ENCODE data around the gene ZKSCAN7.
"Not testable (repeated sequence)": the region's sequence is repeated elsewhere in the genome, so short reads cannot be mapped to it uniquely, and the experiment has no call there.

The ZKSCAN7 gene

DNA sequence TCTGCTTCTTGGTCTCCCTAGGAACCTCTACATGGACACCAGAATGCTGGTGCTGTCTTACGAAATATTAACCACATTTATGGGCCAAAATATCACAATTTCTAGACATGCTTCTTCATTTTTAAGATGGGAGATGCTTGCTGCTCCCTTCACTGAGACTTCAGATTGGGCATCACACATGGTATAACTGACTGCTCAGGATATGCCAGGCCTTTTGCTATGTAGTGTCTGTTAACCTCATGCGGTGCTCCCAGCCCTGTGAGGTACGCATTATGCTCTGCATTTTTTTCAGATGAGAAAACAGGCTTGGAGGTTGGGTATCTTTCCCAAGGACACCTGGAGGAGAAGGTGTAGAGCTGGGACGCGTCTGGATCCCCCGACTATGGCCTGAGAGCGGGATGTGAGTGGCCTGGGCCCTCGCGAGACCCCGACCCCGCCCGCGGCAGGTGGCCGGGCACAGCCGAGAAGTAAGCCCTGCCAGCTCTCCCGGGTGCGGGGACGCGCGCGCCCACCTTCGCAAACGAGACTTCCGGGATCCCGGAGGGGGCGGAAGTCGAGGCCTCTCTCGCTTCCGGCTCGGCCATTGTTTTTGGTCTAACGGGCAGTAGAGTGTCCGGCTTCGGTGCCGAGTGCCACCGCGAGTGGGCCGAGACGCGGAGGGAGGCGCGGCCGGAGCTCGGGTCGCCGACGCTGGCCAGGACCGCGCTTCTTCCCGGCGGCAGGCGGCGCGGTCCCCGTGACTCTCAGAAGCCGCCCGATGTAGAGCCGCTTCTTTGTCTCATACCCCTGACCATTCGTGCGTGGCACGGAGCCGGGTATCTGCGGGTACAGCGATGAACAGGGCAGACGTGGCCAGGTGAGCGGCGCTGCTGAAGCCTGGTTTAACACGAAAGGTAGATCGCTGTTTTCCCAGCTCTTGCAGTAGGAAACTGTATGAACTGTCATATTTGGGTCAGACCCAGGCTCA lies at the start of gene ZKSCAN7:
Gene ZKSCAN7, plus strand, starts transcription at position 568 of the 967 bp plus-strand sequence. CDS start 1,855 bp downstream, outside the sequence.
- DNase-seq, result peak; percentile 68 to 74

DNA sequence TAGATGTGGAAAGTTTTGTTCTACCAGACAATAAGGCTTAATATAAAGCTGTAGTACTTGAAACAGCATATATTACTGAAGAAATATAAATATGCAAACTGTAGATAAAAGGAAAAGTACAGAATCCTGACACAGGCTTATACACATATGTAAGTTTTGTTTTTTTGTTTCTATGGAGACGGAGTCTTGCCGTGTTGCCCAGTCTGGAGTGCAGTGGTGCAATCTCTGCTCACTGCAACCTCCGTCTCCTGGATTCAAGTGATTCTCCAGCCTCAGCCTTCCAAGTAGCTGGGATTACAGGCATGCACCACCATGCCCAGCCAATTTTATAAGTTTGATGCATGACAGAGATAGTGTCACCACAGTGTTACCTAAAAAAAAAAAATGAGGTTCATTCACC lies 48.4 kb upstream of the ZKSCAN7 start:
- DNase-seq, result no peak

DNA sequence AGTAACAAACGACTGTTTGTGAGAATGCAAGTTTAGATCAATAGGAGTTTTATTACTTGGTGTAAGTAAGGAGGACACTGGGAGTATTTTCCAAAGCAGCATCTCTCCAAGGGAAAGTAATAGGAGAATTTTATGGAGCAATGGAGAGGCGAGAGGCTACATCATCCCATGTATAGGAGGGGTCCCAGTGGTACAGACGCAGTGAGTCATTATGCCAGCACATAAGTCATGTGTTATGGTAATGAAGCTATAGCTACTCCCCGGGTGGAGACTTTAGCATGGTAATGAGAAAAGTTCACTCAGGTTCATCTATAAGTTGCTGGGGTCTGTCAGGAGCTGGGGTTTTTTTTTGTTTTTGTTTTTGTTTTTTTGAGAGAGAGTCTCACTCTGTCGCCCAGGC lies 48.0 kb upstream of the ZKSCAN7 start:
- DNase-seq, result no peak

DNA sequence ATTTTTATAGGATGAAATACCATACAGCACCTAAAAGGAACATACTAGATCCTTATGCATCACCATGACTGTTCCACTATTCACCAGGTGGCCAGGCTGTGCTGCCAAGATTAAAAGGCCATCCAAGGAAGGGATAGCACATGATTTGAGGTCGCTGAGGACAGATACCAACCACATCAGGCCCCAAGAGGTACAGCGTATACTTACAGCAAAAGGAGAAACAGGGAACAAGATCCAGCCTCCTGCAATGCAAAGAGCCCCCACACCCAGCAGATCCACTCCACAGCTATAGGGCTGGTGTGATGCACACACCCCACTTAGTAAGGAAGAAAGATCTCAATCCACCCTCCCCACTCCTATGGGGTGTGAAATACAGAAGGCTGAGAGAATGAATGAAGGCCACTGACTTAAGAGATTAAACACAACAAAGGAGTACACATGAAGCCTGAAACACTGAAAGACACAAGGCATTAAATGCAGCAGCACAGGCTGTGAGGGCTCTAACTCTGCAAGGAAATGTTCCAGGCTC lies 45.5 kb upstream of the ZKSCAN7 start:
- peak; percentile 17 to 28 for DNase-seq

DNA sequence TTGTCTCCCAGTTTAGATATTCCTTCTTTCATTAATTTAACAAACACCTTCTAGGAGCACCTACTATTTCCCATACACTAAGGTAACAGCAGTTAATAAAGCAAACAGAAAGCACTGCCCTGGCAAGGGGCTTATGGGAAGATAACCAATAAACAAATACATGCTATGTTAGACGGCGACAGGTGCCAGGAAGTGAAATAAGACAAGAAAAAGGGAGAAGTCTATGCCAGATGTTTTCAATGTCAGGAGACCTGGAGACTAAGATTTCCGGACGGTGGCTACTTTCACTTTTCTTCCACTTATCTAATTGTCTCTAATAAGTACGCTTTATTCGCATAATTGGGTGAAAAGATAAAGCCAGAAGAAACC lies 45.0 kb upstream of the ZKSCAN7 start:
- DNase-seq, result peak in 1 of 2 experiments; percentile 18

DNA sequence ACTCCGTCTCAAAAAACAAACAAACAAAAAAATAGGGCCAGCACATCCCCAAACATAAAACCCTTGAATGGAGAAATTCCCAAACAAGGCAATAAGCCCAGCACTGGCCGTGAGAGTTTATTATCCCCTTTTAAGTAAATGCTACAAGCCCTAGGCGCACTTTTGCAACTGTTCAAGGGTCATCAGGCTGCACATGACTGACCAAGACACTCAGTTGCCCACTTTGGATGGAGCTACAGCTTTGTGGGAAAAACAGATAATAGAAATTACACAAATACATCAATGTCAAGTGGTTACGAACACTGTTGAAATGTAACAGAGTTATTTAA lies 43.8 kb upstream of the ZKSCAN7 start:
- peak in 1 of 2 experiments; percentile 18 for DNase-seq

DNA sequence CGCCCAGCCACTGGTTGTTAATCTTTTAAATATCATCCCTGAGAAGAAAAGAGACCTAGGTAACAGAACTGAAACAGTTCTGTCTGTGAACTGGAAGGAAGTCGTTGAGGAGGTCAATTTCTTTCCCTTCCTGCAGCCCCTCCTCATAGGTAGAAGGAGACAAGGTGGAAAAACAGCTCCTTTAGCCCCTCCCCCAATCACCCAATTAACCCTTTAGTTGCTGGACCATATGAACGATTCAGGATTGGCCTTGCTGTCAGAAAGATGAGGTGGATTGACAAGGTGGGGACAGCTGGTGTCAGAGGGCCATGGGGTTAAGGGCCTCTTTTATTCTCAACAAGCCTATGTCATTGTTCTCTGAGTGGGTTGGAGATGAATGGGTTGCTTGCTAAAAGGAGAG lies 41.5 kb upstream of the ZKSCAN7 start:
- DNase-seq, result no peak

DNA sequence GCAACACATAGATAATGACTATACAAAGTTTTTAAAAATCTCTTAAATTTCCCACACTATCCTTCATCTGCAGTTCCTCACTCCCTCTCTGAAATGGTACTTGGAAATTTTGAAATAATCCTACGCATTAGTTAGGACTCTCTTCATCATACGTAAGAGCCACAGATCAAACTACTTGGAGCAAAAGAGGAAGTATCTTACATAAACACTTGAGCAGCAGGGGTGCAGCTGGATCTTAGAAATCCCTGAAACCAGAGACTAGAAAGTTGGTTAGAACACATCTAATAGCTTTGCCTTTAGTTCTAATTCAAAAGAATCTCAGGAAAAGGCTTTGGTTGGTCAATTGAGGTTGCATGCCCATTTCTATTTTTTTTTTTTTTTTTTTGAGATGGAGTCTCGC lies 38.8 kb upstream of the ZKSCAN7 start:
- no peak for DNase-seq

DNA sequence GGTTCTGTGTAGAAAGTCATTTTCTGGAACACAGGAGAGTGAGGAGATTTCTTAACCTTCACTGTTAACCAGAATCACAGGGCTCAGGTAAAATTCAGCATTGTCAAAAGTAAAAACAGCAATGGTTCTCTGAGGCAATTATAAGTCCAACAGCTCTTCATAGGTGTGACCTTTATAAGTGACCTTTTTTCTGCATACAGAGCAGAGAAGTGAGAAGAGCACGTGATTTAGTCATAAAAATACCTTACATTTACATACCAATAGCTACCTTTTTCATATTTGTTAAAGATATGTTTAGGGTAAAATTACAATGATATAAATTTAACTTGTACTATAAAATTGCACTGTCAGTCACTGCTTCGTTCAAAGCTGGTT lies 36.2 kb upstream of the ZKSCAN7 start:
- DNase-seq, result no peak

DNA sequence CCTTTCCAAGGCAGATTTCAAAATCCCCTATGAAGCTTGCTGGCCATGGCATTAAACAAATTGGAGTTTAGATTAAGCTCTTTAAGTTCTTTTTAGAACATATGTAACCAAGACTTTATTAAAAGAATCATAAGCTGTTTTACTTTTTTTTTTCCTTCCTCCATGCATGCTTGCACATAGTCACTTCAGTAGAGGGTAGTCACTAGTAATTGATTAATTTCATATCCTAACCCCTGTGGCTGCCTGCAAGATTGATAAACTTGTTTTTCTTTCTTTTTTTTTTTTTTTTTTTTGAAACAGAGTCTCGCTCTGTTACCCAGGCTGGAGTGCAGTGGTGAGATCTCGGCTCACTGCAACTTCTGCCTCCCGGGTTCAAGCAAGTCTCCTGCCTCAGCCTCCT lies 33.3 kb upstream of the ZKSCAN7 start:
- no peak for DNase-seq

DNA sequence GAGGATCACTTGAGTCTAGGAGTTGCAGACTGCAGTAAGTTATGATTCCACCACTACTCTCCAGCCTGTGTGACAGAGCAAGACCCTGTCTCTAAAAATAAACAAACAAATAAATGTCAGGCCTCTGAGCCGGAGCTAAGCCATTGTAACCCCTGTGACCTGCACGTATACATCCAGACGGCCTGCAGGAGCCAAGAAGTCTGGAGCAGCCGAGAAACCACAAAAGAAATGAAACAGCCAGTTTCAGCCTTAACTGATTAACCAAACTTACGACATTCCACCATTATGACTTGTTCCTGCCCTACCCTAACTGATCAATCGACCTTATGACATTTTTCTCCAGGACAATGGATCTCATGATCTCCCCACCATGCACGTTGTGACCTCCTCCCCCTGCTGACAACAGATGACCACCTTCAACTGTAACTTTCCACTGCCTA lies 32.5 kb upstream of the ZKSCAN7 start:
- DNase-seq, result no peak

DNA sequence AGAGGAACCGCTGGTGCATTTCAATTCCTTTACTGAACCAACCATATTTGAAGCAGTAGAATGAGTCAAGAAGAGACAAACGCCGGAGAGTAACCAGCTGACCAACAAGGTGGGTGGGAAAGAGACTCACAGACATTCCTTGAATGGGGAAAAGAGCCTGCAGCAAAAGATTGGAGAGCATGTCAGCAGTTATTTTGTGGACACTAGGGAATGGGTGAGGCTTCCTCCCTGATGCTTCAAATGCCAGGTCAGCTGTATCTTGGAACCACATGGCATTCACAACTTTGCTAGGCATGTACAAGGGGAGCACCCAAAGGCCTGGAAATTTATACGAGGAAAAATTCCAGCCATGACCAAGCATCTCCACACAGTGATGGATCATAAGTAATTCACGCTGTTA lies 29.9 kb upstream of the ZKSCAN7 start:
- DNase-seq, result no peak

DNA sequence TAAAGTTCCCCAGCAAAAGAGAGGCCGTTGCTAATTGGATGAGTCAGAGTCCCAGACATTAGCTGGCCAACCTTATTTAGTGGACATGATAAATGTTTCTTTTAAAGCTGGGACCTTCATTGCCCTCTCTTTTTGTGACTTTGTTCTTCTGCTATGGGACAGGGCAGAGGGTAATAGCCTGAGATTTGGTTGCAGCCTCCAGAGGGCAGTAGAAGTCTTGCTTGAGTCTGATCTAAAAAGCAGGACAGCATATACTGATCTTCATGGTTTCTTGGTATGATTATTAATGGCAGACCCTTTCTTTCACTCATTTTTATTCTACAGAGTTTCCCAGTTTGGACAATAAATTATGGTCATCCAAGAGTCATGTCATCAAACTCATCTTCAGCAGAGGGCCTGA lies 25.1 kb upstream of the ZKSCAN7 start:
- no peak for DNase-seq

DNA sequence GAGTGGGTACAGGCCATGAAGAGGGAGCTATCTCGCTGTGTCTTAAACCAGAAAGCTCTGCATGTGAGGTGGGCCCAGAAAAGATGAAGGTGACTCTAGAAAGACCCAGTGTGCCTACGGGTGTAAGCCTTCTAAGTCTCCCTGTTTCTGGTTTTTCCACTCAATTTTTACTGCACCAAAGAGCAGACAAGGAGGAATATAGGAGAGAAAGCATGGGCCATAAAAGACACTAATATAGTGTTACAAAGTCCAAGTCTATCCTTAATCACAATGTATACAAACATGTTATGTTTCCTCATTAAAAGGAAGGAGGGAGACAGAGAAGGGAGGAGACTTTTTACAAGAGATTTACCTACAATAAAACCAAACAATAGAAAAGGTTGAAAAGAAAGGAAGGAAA lies 24.1 kb upstream of the ZKSCAN7 start:
- no peak for DNase-seq

DNA sequence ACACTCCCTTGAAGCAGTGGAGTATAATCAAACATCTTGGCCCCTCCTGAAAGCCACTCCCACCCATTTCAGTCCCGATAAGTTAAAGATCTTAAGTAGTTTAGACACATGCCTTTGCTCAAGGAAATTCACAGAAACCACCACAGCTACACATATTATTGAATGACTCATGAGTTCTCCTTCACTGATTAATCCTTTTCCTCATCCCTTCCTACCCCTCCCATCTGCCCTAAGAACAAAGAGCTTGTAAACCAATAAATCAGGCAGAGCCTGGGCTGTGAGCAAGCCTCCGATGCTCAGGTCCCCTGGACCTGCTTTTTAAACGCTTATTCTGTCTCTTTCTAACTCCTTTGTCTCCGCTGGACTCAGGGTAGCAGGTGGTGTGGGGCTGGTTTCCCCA lies 20.3 kb upstream of the ZKSCAN7 start:
- not testable (repeated sequence) for DNase-seq

DNA sequence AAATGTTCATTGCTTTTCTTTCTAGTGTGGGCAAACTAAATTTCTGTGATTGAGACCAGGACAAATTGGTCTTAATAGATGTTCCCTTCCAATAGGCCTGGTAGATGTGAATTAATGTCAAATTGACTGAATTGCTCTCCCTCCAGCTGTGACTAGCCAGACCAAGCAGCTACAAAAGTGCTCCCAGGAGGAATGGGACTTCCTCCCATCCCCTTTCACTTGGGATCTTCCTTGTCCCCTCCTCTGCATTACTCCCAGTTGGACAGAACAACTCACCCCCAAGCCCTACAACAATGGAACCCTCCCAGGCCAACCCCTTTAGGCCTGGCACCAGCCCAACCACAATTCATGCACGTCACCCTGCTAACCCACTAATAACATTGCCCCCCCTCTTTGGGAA lies 19.6 kb upstream of the ZKSCAN7 start:
- no peak for DNase-seq

DNA sequence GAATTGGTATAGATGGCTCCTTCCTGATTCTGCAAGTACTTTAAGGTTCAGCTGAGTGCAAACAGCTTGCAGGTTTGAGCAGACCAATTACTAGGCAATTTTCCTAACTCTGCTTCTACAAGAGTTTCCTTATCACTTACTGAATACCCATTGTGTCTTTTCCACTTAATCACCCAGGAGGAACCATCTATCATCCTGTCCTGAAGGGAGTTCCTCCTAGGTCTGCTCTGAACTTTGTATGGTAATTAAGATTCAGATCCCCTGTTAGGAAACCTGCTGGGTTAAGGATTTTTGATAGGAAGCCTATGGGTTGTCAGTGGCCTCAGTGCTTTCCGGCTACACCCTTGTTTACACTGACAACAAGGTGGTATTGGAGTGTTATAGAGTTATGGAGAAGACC lies 10.2 kb upstream of the ZKSCAN7 start:
- not testable (repeated sequence) for DNase-seq

DNA sequence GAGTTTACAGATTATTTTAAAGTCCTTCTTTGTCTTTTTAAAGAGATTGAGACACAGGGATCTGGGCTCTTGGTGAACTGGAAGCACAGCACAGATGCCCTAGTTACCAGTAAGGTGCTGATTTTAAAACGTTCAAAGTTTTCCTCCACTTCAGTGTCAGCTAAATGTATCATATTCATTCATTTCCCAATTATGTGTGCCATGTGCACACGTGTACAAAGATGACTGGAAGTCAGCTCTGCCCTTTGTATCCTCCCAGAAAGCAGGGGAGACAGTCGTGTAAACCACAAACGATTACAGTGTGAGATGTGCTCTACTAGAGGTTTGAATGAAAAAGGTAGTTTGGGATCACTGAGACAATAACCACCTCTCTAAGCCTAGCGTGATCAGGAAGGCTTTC lies 730 bp downstream of the ZKSCAN7 start:
- DNase-seq, result no peak

DNA sequence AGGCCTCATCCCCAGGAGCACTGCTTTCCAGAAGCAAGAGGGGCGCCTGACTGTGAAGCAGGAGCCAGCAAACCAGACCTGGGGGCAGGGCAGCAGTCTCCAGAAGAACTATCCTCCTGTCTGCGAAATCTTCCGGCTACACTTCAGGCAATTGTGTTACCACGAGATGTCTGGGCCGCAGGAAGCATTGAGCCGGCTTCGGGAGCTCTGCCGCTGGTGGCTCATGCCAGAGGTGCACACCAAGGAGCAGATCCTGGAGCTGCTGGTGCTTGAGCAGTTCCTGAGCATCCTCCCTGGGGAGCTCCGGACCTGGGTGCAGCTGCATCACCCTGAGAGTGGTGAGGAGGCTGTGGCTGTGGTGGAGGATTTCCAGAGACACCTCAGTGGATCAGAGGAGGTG lies 2.1 kb downstream of the ZKSCAN7 start:
- no peak for DNase-seq

DNA sequence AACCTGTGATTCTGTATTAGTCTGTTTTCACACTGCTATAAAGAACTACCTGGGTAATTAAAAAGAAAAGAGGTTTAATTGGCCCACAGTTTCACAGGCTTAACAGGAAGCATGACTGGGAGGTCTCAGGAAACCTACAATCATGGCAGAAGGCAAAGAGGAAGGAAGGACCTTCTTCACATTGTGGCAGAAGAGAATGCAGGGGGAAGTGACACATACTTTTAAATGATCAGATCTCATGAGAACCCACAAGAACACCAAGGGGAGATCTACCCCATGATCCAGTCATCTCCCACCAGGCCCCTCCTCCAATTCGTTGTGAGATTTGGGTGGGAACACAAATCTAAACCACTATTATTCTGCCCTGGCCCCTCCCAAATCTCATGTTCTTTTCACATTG lies 6.1 kb downstream of the ZKSCAN7 start:
- DNase-seq, result no peak

DNA sequence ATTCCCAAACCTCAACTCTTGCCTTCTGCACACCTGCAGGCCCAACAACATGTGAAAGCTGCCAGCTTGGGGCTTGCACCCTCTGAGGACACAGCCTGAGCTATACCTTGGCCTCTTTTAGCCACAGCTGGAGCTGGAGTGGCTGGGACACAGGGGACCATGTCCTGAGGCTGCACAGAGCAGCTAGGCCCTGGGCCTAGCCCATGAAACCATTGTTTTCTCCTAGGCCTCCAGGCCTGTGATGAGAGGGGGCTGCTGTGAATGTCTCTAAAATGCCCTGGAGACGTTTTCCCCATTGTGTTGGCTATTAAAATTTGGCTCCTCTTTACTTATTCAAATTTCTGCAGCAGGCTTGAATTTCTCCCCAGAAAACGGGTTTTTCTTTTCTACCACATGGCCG lies 7.2 kb downstream of the ZKSCAN7 start:
- no peak for DNase-seq

DNA sequence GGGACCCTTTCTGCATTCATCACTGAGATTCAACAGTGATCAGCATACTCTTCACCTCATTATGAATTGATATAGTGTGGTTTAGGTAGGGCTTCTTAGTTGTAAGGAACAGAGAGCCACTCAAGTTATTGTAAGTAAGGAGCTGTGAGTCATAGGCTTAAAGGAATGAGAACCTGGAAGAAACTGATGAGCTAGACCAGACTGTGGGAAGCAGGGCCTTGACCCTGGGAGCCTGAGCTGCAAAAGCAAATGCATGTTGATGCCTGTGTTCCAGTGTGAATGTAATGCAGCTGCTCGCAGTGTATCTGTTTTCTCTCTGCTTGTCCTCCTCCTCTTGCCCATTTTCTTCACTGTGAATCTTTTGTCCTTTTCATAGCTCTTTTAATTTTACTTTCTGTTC lies 13.6 kb downstream of the ZKSCAN7 start:
- no peak for DNase-seq

DNA sequence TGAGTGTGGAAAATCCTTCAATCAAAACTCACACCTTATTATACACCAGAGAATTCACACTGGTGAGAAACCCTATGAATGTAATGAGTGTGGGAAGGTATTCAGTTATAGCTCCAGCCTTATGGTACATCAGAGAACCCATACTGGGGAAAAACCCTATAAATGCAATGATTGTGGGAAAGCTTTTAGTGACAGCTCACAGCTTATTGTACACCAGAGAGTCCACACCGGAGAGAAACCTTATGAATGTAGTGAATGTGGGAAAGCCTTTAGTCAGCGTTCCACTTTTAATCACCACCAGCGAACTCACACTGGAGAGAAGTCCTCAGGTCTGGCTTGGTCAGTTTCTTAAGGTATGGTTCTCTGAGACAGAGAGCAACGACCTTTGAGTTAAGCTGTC lies 16.0 kb downstream of the ZKSCAN7 start:
- DNase-seq, result no peak

DNA sequence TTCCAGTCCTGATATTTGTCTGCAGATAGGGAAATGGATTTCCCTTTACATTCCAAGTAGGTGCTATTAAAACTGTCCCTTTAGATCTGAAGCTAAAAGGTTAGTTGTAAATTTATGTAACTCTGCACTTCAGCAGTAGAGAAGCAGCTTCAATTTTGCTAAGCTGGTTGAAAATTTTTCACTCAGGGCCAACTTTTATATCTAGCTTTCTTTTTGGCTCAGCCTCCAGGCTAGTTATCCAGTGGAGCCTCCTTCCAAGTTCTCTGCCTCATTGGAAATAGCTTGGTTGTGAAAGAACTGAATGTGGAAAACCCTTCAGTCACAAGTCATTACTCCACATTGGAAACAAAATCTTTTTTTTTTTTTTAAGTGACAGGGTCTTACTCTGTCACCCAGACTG lies 21.6 kb downstream of the ZKSCAN7 start:
- DNase-seq, result no peak

Data from activated T-cell treated with anti-CD3 and anti-CD28 coated beads, Interleukin-2, amount 50 U/mL, for 48 hours (primary cell).